T follicular helper cell (primary cell): ENCODE results near the gene KDM4F.
A peak's percentile ranks its signal among the peaks of the same experiment; 100 is the strongest.

ENCODE experiments used
- DNase-seq: peaks from one replicate; pipeline ENCODE4 v3.0.0-alpha.2; 2020; ENCODE audit warnings: low read depth

The KDM4F gene

GRCh38 chr11:95065336-95065735 is 16.1 kb downstream of the KDM4F start:
- DNase-seq: no peak

- no peak for DNase-seq
These were observed 17.5 kb downstream of the KDM4F start, which contains the start of gene SRSF8 for GRCh38 chr11:95066716-95067038. Gene SRSF8 (plus strand): TSS chr11:95066919. CDS start chr11:95067227, 308 bp downstream.

- DNase-seq: peak; percentile 61
These were observed 18.0 kb downstream of the KDM4F start for GRCh38 chr11:95067039-95067840.

GRCh38 chr11:95067841-95068219 is 18.6 kb downstream of the KDM4F start:
- no peak for DNase-seq

- DNase-seq: peak; percentile 60
These were observed 19.3 kb downstream of the KDM4F start for GRCh38 chr11:95068549-95068948.

- DNase-seq: no peak
These were observed 21.2 kb downstream of the KDM4F start for GRCh38 chr11:95070471-95070870.

- DNase-seq: no peak
These were observed 23.7 kb downstream of the KDM4F start for GRCh38 chr11:95072948-95073347.

- DNase-seq: no peak
These were observed 25.8 kb downstream of the KDM4F start for GRCh38 chr11:95074792-95075563.

GRCh38 chr11:95076416-95076815 is 27.2 kb downstream of the KDM4F start:
- no peak for DNase-seq

- no peak for DNase-seq
These were observed 27.8 kb downstream of the KDM4F start for GRCh38 chr11:95076981-95077380.

- no peak for DNase-seq
These were observed 29.3 kb downstream of the KDM4F start for GRCh38 chr11:95078526-95078925.

- no peak for DNase-seq
These were observed 31.8 kb downstream of the KDM4F start for GRCh38 chr11:95081010-95081409.

GRCh38 chr11:95081412-95081811 is 32.2 kb downstream of the KDM4F start:
- DNase-seq: no peak

GRCh38 chr11:95082576-95083001 is 33.4 kb downstream of the KDM4F start:
- DNase-seq: no peak

- no peak for DNase-seq
These were observed 35.3 kb downstream of the KDM4F start for GRCh38 chr11:95084509-95084908.

GRCh38 chr11:95085117-95085816 is 36.0 kb downstream of the KDM4F start:
- no peak for DNase-seq

GRCh38 chr11:95086151-95086550 is 36.9 kb downstream of the KDM4F start:
- DNase-seq: no peak

- no peak for DNase-seq
These were observed 37.8 kb downstream of the KDM4F start for GRCh38 chr11:95086836-95087570.

GRCh38 chr11:95088946-95089619 is 39.9 kb downstream of the KDM4F start:
- DNase-seq: no peak

- peak; percentile 74 for DNase-seq
These were observed 40.7 kb downstream of the KDM4F start, which contains the start of gene ENDOD1 for GRCh38 chr11:95089620-95090542. Gene ENDOD1 (plus strand): TSS chr11:95089846. CDS start chr11:95089928, 82 bp downstream.
